ENCODE data around the gene CTIF.
A peak's percentile ranks its signal among the peaks of the same experiment; 100 is the strongest.
"Not testable (repeated sequence)": the region's sequence is repeated elsewhere in the genome, so short reads cannot be mapped to it uniquely, and the experiment has no call there.

The CTIF gene

DNA sequence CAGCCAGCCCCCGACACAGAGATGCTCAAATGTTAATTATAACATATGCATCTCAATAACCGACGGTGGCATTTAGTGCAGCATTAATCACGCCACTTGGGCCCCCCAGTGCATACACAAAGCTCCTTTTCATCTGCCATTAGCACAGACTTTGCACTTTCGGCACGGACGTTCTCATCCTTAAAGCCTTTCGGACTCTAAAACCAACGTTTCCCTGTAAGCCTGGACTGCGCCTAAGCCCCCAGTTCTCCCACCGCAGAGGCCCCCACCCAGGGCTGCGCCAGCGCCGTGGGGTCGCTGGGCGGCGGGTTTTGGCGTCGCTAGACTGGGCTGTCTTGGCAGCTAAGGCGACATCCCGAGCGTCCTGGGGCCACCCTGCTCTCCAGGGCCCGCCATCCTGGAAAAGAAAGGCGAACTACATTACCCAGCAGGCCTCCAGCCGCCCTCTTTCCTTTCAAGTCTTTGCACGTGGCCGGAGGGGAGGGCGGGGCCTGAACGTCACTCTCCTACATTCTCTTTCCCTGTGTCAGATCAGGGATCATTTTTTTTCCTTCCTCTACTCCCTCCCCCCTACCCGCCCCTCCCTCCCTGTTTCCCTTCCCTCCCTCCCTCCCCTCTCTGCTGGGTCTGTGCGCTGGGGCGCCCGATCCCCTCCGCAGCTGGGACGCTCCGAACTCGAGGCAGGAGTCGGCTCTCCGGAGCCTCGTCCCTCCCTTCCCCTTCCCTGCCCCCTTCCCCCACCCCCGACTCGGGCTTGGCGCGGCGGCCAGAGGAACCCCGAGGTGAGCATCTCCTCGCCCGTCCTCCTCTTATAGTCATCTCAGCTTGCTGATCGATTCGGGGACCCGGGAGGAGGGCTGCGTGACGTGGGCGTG lies at the start of gene CTIF:
Gene CTIF, plus strand, starts transcription at position 501 of the 875 bp plus-strand sequence. CDS start 80,535 bp downstream, outside the sequence.
- DNase-seq, result peak; percentile 100

DNA sequence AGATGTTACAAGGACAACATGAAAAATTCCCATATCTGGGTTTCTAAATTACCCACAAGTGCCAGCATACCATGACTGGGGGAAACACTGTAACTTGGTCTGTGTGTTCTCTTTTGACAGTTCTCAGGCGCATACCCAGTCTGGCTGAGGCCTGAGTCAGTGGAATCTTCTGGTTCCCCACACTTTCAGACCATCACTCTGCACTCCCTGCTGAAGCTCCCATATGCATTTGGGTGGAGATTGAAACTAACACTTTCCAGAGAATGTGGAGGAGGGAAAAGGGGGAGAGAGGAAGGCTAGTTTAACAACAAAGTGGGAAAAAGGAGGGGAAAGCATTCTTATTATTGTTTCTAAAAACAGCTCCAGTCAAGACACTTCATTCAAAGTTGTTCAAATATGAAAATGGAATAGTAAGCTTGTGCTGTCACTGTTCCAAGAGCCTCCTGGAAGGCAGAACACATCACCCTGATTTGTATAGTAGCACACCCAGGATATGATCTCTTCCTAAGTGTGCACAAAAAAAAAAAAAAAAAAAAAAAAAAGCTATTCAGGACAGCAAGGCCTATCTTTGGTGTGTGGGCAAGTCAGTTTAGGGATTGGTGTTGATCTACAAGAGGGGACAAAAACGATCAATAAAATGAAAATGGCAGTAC lies 48.1 kb upstream of the CTIF start:
- no peak for DNase-seq

DNA sequence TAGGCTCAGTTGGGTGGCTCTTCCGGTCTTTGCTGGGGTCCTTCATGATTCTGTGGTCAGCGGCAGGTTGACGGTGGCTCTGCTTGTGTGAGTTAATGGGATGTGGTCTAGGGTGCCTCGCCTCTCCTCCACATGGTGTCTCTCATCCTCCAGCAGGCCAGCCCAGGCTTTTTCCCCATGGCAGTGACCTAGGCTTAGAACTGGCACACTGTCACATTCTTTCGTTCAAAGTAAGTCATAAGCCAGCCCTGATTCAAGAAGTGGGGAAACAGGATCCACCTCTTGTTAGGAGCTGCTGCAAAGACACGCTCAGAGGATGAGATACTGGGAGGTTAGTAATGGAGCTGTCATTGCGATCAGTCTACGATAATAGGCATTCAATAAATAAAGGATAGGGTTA lies 46.0 kb upstream of the CTIF start:
- DNase-seq, result no peak

DNA sequence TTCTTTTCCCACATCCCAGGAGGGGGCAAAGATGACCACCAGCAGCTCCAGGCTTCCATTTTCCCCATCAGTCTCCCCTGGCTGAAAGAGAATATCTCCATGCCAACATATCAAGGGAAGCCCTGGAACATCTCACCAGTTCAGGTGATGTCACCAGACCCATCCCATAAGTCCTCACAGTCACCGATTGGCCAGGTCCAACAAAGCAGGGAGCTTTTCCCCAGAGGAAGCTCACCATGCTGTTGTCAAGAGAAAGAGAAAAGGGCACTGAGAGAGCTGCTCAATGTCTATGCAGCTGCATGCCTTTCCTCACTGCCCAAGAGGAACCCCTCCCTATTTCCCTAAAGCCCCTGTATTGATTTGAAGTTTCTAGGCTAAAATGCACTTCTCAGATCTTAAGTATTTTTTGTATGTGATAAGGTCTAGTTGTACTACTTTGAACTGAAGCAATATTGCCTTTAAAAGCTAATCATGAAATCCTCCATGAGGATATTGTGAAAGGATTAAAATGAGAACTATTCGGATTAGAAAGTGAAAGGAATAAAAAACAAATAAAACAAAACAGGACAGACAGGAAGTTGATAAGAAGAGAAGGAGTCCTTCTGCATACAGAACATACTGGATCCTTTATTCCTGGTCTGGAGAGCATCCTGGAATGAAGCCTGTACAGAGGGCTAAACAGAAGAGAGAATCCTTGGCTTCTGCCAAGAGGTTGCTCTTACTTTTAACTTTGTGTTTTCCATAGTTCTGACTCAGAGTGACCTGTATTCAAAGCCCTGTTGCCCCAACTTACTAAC lies 45.2 kb upstream of the CTIF start:
- peak; percentile 76 for DNase-seq

DNA sequence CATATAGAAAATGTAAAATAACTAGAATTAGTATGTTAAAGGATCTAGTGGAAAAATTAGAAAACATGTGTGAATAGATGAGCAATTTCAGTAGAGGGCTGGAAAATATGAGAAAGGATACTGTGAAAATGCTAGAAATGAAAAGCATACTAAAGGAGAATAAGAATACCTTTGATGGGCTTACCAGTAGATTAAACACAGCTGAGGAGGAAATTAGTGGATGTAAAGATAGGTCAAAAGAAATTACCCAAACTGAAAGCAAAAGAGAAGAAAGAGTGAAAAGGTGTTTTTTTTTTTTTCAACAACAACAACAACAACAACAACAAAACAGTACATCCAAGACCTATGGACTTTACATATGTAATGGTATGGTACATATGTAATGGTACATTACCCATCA lies 41.0 kb upstream of the CTIF start:
- no peak for DNase-seq

DNA sequence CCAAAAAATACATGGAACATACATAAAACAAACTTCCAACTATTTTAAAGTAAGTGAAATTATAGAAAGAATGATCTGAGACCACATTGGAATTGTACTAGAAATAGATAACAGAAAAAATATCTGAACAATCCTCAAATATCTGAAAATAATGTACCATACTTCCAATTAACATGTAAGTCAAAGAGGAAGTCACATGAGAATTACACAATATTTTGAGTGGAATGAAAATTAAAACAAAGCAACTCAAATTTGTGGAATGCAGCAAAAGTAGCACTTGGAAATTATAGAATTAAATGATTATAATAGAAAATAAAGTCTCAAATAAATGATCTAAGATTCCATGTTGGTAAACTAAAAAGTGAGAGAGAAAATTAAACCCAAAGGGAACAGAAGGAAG lies 38.3 kb upstream of the CTIF start:
- DNase-seq, result no peak

DNA sequence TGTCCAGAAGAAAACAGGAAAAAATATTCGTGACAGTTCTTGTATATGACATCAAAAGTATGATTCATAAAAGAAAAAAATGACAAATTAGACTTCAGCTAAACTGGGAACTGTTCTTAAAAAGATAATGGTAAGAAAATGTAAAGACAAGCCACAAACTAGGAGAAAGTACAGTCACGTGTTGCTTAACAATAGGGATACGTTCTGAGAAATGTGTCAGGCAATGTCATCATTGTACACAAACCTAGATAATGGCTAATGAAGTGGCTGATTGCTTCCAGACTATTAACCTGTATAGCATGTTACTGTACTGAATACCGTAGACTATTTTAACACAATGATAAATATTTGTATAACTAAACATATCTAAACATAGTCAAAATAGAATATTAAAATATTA lies 35.9 kb upstream of the CTIF start:
- DNase-seq, result no peak

DNA sequence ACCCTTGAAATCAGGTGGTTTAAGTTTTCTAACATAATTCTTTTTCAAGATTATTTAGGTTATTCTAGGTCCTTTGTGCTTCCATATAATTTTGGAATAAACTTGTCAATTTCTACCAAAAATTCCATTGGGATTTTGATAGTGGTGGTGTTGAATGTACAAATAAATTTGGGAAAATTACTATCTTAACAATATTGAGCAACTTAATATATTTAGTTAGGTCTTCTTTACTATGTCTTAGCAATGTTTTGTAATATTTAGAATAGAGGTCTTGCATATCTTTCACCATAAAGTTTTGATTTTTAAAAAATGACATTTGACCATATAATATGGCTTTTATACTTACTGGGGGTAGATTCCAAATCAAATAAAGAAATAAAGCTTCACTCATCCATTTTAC lies 34.0 kb upstream of the CTIF start:
- no peak for DNase-seq

DNA sequence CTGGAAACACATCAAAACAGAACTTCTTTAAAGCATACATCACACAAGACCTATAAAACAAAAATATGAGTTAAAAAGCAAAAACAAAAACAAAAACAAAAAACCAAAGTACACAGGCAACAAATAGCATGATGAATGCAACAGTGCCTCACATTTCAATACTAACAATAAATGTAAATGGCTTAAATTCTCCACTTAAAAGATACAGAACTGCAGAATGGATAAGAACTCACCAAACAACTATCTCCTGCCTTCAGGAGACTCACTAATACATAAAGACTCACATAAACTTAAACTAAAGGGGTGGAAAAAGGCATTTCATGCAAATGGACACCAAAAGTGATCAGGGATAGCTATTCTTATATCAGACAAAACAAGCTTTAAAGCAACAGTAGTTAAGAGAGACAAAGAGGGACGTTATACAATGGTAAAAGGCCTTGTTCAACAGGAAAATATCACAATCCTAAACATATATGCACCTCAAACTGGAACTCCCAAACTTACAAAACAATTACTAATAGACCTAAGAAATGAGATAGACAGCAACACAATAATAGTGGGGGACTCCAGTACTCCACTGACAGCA lies 31.8 kb upstream of the CTIF start:
- DNase-seq, result not testable (repeated sequence)

DNA sequence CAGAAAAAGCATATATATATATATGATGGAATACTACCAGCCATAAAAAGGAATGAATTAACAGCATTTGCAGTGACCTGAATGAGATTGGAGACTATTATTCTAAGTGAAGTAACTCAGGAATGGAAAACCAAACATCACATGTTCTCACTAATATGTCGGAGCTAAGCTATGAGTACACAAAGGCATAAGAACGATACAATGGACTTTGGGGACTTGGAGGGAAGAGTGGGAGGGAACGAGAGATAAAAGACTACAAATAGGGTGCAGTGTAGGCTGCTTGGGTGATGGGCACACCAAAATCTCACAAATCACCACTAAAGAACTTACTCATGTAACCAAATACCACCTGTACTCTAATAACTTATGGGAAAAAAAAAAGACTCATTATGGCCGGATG lies 26.3 kb upstream of the CTIF start:
- DNase-seq, result not testable (repeated sequence)

DNA sequence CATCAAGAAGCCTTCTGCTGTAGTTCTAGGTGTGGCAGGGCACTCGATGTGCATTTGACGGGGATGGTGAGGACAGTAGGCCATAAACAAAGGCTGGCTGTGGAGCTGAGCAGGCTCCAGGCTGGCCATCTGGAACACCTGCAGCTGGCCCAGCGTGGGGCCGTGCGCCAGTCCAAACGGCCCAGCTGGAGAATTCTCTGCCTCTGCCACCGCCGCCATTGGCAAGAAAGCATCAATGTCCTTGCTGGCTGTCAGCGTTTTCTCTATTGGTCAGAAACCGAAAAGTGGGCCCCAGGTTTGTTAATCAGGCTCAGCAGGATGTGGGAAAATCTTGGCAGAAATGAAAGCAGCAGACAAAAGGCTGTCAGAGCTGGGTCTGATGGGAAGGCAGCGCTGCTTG lies 24.0 kb upstream of the CTIF start:
- peak; percentile 96 for DNase-seq

DNA sequence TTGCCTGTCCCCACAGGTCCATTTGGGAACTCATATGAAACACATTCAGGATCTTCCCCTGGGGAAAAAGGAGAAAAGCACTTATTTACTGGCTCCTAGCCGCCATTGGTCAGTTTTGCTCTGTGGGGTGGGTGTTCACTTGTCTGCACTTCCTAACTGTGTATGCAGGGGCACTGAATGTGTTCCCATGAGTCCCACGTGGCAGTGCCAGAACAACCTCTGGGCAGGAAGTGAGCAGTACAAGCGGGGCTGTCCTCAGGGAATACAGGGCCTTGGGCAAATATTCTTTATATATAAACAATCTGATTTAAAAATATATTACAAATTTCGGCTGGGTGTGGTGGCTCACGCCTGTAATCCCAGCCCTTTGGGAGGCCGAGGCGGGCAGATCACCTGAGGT lies 21.8 kb upstream of the CTIF start:
- DNase-seq, result no peak

DNA sequence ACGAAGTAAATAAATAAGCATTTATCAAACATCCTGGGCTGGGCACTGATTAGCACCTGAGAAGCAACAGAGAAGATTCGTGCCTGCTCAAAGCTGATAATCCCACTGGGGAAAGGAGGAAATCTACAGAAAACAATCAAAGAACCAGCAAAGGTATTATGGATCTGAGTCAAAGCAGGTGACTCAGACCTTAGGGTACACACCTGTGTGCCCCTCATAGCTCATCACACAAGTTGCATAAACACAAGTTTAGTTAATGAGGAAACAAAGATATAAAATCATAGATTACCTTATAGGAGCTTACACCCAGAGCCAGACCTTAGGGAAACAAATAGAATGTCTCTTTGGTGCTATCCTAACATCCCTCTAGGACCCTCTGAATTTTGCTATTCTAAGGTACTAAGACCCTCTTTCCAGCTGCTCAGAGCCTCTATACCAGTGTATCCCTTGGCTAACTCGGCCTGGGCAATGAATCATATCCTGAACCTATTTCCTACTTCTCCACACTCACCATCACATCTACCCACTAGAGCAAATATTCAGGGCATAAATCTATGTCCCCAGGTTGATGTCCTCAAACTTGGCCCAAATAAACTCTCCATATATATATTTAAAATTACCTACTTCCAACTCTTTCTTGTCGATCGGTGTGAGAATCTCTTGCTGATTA lies 19.3 kb upstream of the CTIF start:
- no peak for DNase-seq

DNA sequence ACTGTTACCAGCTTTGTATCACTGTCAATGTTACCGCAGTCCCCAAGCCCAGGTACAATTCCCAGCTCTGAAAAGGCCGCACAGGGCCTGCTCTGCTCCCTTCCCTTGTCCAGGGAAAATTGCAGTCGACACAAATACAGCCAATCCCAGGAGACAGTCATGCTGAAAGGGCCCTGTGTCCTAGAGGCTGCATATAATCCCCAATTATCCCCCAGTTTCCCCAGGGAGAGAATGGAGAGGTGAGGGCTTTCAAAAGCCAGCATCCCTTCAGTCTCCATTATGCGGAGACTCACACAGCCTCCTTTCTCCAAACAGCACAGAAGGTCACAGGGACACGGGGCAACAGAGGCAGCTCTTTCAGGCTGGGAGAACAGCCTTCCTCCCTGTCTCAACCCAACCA lies 17.1 kb upstream of the CTIF start:
- DNase-seq, result no peak

DNA sequence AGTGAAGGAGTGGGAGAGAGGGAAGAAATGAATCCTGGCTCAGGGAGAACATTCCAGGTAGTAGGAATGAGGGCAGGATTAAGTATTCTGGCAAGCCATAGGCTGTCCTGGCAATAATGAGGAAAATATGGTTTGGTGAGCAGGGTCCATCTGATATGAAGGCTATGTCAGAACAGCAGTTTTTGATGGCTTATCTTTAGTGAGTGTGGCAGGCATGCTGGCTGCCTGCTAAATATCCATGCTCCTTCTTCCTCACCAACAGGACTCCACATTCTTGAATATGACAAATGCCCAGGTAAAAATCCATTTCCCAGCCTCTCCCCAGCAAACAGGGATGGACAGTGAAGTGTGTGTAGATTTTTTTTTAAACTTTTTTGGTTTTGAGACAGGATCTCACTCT lies 13.2 kb upstream of the CTIF start:
- no peak for DNase-seq

DNA sequence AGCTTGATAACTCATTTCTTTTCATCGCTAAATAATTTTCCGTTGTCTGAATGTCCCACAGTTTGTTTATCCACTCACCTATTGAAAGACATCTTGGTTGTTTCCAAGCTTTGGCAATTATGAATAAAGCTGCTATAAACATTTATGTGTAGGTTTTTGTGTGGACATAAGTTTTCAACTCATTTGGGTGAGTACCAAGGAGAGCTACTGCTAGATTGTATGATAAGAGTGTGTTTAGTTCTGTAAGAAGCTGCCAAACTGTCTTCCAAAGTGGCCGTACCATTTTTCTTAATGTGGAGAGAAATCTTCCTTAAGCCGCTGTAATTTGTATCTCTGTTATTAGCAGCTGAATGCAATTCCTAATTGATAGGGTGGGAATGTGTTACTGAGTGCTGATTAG lies 11.4 kb upstream of the CTIF start:
- no peak for DNase-seq

DNA sequence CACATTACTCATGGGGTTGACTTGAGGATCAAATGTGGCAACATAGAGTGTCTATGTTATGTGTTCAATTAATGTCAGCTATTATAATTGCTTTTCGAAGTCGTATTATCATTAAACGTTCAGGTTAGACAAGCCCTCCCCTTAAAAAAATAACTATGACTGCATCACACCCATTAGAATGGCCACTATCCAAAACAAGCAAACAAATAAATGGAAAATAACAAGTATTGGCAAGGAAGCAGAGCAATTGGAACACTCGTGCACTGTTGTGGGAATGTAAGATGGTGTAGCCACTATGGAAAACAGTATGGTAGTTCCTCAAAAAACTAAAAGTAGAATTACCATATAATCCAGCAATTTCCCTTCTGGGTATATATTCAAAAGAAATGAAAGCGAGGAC lies 10.0 kb upstream of the CTIF start:
- no peak for DNase-seq

DNA sequence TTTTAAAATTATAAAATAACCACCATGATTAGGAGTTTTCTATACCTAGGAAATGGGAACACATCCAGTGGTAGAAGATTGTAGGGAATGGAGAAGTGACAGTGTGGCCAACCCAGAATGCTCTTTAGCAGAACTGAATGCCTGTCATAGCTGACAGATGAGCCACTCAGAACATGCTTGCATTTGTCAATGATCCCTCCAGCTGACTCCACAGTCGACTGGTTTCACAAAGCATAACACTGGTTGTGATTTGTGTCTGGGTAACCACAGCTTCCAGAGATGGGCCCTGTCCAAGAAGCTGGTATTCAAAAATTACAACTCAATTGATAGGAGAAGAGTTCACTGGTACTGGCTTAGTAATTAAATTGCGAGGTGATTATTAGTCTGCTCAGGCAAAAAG lies 9.0 kb upstream of the CTIF start:
- DNase-seq, result no peak

DNA sequence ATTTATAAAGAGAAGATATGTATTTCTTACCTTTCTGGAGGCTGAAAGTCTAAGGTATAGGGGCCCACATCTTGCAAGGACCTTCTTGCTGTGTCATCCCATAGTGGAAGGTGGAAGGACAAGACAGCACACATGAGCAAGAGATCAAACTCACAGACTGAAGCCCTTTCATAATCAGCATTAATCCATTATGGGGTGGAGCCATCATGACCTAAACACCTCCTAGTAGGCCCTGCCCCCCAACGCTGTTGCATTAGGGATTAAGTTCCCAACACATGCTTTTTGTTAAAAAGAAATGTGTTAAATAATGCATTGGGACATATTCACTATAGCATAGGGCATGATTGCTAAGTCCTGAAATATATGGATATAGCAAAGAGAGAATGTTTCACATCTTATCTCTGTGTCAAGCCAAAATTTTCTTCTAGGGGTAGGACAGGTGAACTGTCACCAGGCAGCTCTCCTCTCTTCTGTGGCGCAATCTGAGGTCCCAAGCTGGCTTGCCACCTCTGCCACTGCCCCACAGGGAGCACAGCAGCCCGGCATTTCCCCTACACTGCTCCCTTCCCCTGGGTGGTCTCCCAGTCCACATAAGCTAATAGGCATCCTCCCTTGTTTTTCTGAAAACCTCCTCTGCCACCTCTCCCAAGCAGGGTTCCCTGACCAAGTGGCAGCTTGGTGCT lies 8.3 kb upstream of the CTIF start:
- no peak for DNase-seq

DNA sequence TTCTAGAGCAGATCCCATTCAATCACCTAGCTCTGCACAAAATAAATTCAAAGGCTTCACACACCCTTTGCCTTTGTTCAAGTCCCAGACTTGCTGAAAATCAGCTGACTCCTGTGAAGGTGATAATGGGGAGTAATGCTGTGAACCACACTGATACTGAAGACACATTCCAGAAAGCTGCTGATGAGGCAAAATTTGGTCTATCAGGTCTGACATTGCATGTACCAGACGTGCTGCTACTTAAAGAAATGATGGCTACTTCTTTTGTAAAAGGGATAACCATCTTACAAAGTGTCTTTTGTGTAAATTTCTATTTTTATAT lies 7.8 kb upstream of the CTIF start:
- DNase-seq, result no peak

DNA sequence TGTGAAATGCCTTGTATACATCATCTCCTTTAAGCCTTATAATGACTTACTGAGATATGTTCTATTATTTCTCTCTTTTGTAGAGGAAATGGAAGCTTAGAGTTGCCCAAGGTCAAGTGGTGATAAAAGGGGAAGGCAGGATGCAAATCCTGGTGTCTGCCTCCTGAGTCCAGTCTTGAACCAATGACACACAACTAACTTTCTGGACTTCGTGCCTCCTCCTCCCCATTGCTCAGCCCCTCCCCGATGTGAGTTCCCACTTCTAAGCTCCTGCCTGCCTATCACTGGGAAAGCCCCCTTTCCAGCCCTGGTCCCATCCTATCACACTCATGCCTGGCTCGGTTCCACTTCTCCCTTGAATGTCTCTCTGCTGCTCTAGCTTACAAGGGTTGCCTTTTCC lies 6.9 kb upstream of the CTIF start:
- no peak for DNase-seq

DNA sequence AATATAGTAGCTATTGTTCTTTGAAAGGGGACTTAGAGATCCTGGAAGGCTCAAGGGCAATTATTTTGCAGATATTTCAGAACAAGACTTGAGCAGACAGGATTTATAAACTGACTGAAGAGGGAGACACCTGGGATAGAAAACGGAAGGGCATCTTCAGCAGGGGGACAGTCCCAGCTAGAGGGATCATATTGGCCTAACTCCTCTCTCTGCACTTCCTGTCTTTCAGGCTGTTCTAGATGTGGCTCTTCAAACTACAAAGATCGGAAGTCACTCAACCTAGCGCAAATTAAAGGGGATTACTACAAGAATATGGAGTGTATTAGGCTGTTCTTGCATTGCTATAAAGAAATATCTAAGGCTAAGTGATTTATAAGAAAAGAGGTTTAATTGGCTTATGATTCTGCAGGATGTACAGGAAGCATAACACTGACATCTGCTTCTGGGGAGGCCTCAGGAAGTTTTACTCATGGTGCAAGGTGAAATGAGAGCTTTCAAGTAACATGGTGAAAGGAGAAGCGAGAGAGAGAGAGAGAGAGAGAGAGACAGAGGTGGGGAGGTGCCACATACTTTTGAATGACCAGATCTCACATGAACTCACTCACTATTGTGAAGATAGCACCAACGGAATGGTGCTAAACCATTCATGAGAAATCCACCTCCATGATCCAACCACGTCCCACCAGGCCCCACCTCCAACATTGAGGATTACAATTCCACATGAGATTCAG lies 5.3 kb upstream of the CTIF start:
- no peak for DNase-seq
